M059J (cell line): ENCODE measurements around the gene IGFL4. TPM values are rescaled to one million over a fixed set of nuclear protein-coding genes. Genes with fewer than 3 reads are reported as not detected.

ENCODE experiments used
- DNase-seq: peaks from one replicate; pipeline ENCODE4 v3.0.0-alpha.2; 2012; ENCODE audit warnings: low read depth
- total RNA-seq: library from RNA; depleted of rRNA; stranded (reverse); fragments of >200 nt; shearing (Covaris generic); gene quantifications from 2 replicates; pipeline ENCODE4 v1.2.3, GENCODE V29; 2014

Gene IGFL4
- total RNA-seq, 1 experiment from 2014 or later, result not detected

- DNase-seq, result no peak
Observed at GRCh38 chr19:46063201-46063600, 22.4 kb upstream of the IGFL4 start.

- DNase-seq, result no peak
Observed at GRCh38 chr19:46060012-46060411, 19.2 kb upstream of the IGFL4 start.

GRCh38 chr19:46058778-46059177 lies 18.0 kb upstream of the IGFL4 start:
- no peak for DNase-seq

GRCh38 chr19:46056536-46056935 lies 15.7 kb upstream of the IGFL4 start:
- no peak for DNase-seq

- no peak for DNase-seq
Observed at GRCh38 chr19:46052896-46053295, 12.1 kb upstream of the IGFL4 start.

- DNase-seq, result no peak
Observed at GRCh38 chr19:46049597-46049996, 8.8 kb upstream of the IGFL4 start.

- no peak for DNase-seq
Observed at GRCh38 chr19:46043519-46043918, 2.7 kb upstream of the IGFL4 start.

- DNase-seq, result no peak
Observed at GRCh38 chr19:46042252-46042883, 1.6 kb upstream of the IGFL4 start.

- no peak for DNase-seq
Observed at GRCh38 chr19:46040125-46040524, 677 bp downstream of the IGFL4 start.

GRCh38 chr19:46036744-46037128 lies 4.1 kb downstream of the IGFL4 start:
- DNase-seq, result no peak

- no peak for DNase-seq
Observed at GRCh38 chr19:46035986-46036743, 4.6 kb downstream of the IGFL4 start.

GRCh38 chr19:46035546-46035945 lies 5.3 kb downstream of the IGFL4 start:
- no peak for DNase-seq

- DNase-seq, result no peak
Observed at GRCh38 chr19:46033401-46033800, 7.4 kb downstream of the IGFL4 start.

GRCh38 chr19:46032597-46033025 lies 8.2 kb downstream of the IGFL4 start:
- DNase-seq, result no peak

GRCh38 chr19:46031781-46032596 lies 8.8 kb downstream of the IGFL4 start:
- no peak for DNase-seq

GRCh38 chr19:46030812-46031550 lies 9.8 kb downstream of the IGFL4 start:
- DNase-seq, result no peak

- DNase-seq, result no peak
Observed at GRCh38 chr19:46025835-46026234, 15.0 kb downstream of the IGFL4 start.

- DNase-seq, result no peak
Observed at GRCh38 chr19:46023311-46023779, 17.5 kb downstream of the IGFL4 start.

- DNase-seq, result no peak
Observed at GRCh38 chr19:46022431-46023310, 18.1 kb downstream of the IGFL4 start, which contains the start of gene PGLYRP1. TSS of gene PGLYRP1 (minus strand) at chr19:46023053. CDS start at chr19:46023021, 32 bp downstream.

GRCh38 chr19:46022061-46022430 lies 18.8 kb downstream of the IGFL4 start:
- DNase-seq, result no peak
